ENCODE results near the gene PSME1. TPM values are rescaled to one million over a fixed set of nuclear protein-coding genes. Genes with fewer than 3 reads are reported as not detected.

PSME1 gene
- total and polyA plus RNA-seq, 2 donors (not counting 3 experiments of a cell fraction or from before 2014, with no cell fraction given), result 98.1 to 135 TPM

- Histone ChIP-seq H2AFZ (ENCODE audit: low read depth, low read length) (no peak overlapping the region), H3K4me3 (replicated peaks in 1 of 3; ENCODE audit: insufficient read depth in 1 of 3, low read depth in 1 of 3, low read length in 3 of 3) (no peak overlapping the region)
- CTCF ChIA-PET, result no interaction called here
Observed at GRCh38 chr14:24139272-24139934, 3.4 kb downstream of the PSME1 start.

GRCh38 chr14:24141097-24141880 lies 5.3 kb downstream of the PSME1 start, which contains the start of gene EMC9:
EMC9 (minus strand) TSS chr14:24141591; CDS start chr14:24141304, 287 bp downstream.
- DNase-seq (ENCODE audit: low read depth, low spot score) (peak; percentile 100), FAIRE-seq (peak; percentile 100)
- Histone ChIP-seq H3K9ac (replicated peaks; ENCODE audit: extremely low read depth, insufficient read depth, low read length) (peak within 1 kb of the TSS; percentile 57), H3K9me1 (replicated peaks; ENCODE audit: control insufficient read depth, extremely low read depth, insufficient read depth, low read length) (no peaks in the 10 kb centered on the region), H4K20me1 (replicated peaks; ENCODE audit: control insufficient read depth, extremely low read depth, insufficient read depth, low read length) (no peaks in the 10 kb centered on the region), H3K79me2 (ENCODE audit: control insufficient read depth, insufficient read depth, low read length) (peaks cover 29% of the 10 kb centered on the region), H3K36me3 (ENCODE audit: control insufficient read depth in 2 of 2, extremely low read depth in 1 of 2, insufficient read depth in 2 of 2, low read length in 2 of 2) (peaks cover 6 to 23% of the 10 kb centered on the region in 2 experiments), H3K4me2 (ENCODE audit: insufficient read depth, low read length) (peak within 1 kb of the TSS; percentile 73), H2AFZ (ENCODE audit: low read depth, low read length) (peak within 1 kb of the TSS; percentile 75), H3K4me1 (ENCODE audit: control insufficient read depth, extremely low read depth, insufficient read depth, low read length) (peaks cover 24% of the 10 kb centered on the region), H3K27me3 (ENCODE audit: control insufficient read depth in 2 of 2, insufficient read depth in 2 of 2, low read length in 2 of 2) (no peaks in the 10 kb centered on the region), H3K27ac (ENCODE audit: insufficient read depth, low read depth, low read length) (peak within 1 kb of the TSS; percentile 42), H3K4me3 (replicated peaks in 1 of 3; ENCODE audit: insufficient read depth in 1 of 3, low read depth in 1 of 3, low read length in 3 of 3) (peak within 1 kb of the TSS; percentile 79 to 99 (median 81)), H3K9me3 (replicated peaks; ENCODE audit: control insufficient read depth, insufficient read depth, low read length) (no peaks in the 10 kb centered on the region)
- dilution Hi-C loops (cut with MboI; ENCODE audit: extremely low pct_ligation_motif_present, low sequenced_read_pairs) (no loop called here), intact Hi-C loops (cut with micrococcal nuclease) (loop anchor here (1.0 to 2.0 kb wide), 3 partner anchors 20 to 46 kb away; partner anchors contain the start of genes DCAF11, IRF9, NRL and PCK2)
- BruUV-seq (replicated peaks), result TSS peak; percentile 17
- POLR2A ChIA-PET, result interaction anchor here (0.7 to 1.2 kb wide), 4 partner anchors 20 to 101 kb away, joined by 3 to 10 read pairs (median 4); partner anchors contain the start of genes DCAF11, IRF9, NRL and TINF2
- CTCF ChIA-PET, result interaction anchor here (0.9 to 2.1 kb wide), 12 partner anchors 13 to 290 kb away, joined by 3 to 12 read pairs (median 4); partner anchors contain the start of genes DCAF11, IRF9, MDP1 and NRL
- TF ChIP-seq POLR2AphosphoS5 (IDR thresholded peaks at IDR 0.05; ENCODE audit: insufficient read depth, low read depth, low read length) (peak; percentile 63), MYC (IDR thresholded peaks at IDR 0.05; ENCODE audit: low read depth, low read length) (no peak), POLR2A (IDR thresholded peaks at IDR 0.05; ENCODE audit: low read depth, low read length) (peak; percentile 78), JUN (IDR thresholded peaks at IDR 0.05; ENCODE audit: borderline replicate concordance, insufficient read depth, insufficient read length, low read depth) (no peak), CTCF (IDR thresholded peaks at IDR 0.05; ENCODE audit: extremely low read depth in 1 of 2, insufficient read depth in 1 of 2, low read depth in 1 of 2, low read length in 2 of 2) (peak; percentile 28 to 53)
- TF ChIP-seq, protein P1, sequence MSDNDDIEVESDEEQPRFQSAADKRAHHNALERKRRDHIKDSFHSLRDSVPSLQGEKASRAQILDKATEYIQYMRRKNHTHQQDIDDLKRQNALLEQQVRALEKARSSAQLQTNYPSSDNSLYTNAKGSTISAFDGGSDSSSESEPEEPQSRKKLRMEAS (IDR thresholded peaks at IDR 0.05; ENCODE audit: insufficient read depth, insufficient read length), result peak; percentile 82

More at GRCh38 chr14:24139272-24139934, 3.4 kb downstream of the PSME1 start:
- POLR2A ChIA-PET, result no interaction called here
- DNase-seq (ENCODE audit: low read depth, low spot score) (no peak), FAIRE-seq (no peak)
- H3K4me2 ChIP-seq (ENCODE audit: insufficient read depth, low read length), result peak overlapping the region; percentile 44
- dilution Hi-C loops (cut with MboI; ENCODE audit: extremely low pct_ligation_motif_present, low sequenced_read_pairs) (no loop called here), intact Hi-C loops (cut with micrococcal nuclease) (no loop called here)
- H3K27me3 ChIP-seq (ENCODE audit: control insufficient read depth in 2 of 2, insufficient read depth in 2 of 2, low read length in 2 of 2), result no peaks in the 10 kb centered on the region
- no peaks in the 10 kb centered on the region for H4K20me1 ChIP-seq (replicated peaks; ENCODE audit: control insufficient read depth, extremely low read depth, insufficient read depth, low read length)
- H3K9me3 ChIP-seq (replicated peaks; ENCODE audit: control insufficient read depth, insufficient read depth, low read length), result no peaks in the 10 kb centered on the region
- no peak overlapping the region for H3K9ac ChIP-seq (replicated peaks; ENCODE audit: extremely low read depth, insufficient read depth, low read length)
- peaks cover 6 to 23% of the 10 kb centered on the region in 2 experiments for H3K36me3 ChIP-seq (ENCODE audit: control insufficient read depth in 2 of 2, extremely low read depth in 1 of 2, insufficient read depth in 2 of 2, low read length in 2 of 2)
- peaks cover 19% of the 10 kb centered on the region for H3K4me1 ChIP-seq (ENCODE audit: control insufficient read depth, extremely low read depth, insufficient read depth, low read length)
- TF ChIP-seq POLR2AphosphoS5 (IDR thresholded peaks at IDR 0.05; ENCODE audit: insufficient read depth, low read depth, low read length) (no peak), EZH2 (IDR thresholded peaks at IDR 0.05; ENCODE audit: borderline replicate concordance, low read depth, low read length, severe bottlenecking) (no peak)
- no peaks in the 10 kb centered on the region for H3K9me1 ChIP-seq (replicated peaks; ENCODE audit: control insufficient read depth, extremely low read depth, insufficient read depth, low read length)
- H3K27ac ChIP-seq (ENCODE audit: insufficient read depth, low read depth, low read length), result no peak overlapping the region
- BruUV-seq (replicated peaks), result no TSS peak
- H3K79me2 ChIP-seq (ENCODE audit: control insufficient read depth, insufficient read depth, low read length), result peaks cover 21% of the 10 kb centered on the region

Measured in endothelial cell of umbilical vein (primary cell).